Measurements from ENCODE around the gene CACTIN. TPM values are rescaled to one million over a fixed set of nuclear protein-coding genes. Genes with fewer than 3 reads are reported as not detected.

The CACTIN gene
- total RNA-seq, 3 donors from 2014 or later = 21.8 to 30.5 (median 27.5) TPM

DNA sequence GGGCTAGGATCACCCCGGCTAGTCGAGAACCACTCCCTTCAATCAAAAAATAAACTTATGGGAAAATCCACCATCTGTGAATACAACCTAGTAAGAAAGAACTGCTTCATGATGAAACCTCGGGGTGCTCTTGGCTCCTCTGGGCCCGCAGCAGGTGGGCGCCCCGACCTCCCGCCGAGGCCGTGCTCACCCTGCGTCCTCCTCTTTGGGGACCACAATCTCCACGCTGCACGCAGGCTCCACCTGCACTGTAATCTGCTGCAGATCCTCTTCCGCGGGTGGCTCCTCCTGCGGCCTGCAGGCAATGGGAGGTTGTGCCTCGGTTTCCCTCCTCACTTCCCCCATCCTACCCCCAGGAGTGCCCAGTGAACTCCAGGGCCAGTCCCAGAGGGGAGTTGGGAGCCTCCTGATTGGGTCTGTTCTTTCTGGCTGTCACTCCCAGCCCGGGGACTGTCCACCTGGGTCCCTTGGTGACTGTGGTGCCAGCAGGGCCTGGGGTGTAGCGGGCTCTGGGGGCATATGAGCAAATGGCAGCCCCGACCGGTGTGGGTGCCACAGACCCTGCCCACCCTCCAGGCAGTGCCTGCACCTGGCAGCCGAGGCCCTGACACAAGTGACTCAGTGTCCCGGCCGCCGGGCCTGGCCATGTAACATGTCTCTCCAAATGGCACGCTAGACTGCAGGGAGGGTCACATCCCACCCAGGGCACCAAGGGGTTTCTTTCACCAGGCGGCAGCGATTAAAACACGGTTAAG lies 15.1 kb upstream of the CACTIN start:
- Histone ChIP-seq H3K4me1 (no peaks in the 10 kb centered on the region), H3K36me3 (no peaks in the 10 kb centered on the region), H3K27ac (no peak overlapping the region), H3K4me3 (no peak overlapping the region), H3K27me3 (no peaks in the 10 kb centered on the region), H3K9me3 (no peaks in the 10 kb centered on the region)
- DNase-seq (ENCODE audit: low spot score in 2 of 2) = no peak
- no peak for TF ChIP-seq POLR2A (IDR thresholded peaks at IDR 0.05)
- no peak for TF ChIP-seq CTCF (IDR thresholded peaks at IDR 0.05)
- TF ChIP-seq POLR2AphosphoS5 (IDR thresholded peaks at IDR 0.05) = no peak
- intact Hi-C loops (cut with DNase I; ENCODE audit: low total_unique reads) = no loop called here

- H3K4me1 ChIP-seq = no peaks in the 10 kb centered on the region
- H3K36me3 ChIP-seq = no peaks in the 10 kb centered on the region
- no peak overlapping the region for H3K27ac ChIP-seq
- DNase-seq (ENCODE audit: low spot score in 2 of 2) = no peak
- TF ChIP-seq CTCF (IDR thresholded peaks at IDR 0.05) (no peak), POLR2AphosphoS5 (IDR thresholded peaks at IDR 0.05) (no peak), POLR2A (IDR thresholded peaks at IDR 0.05) (no peak)
- H3K4me3 ChIP-seq = no peak overlapping the region
- intact Hi-C loops (cut with DNase I; ENCODE audit: low total_unique reads) = no loop called here
- no peaks in the 10 kb centered on the region for H3K27me3 ChIP-seq
- no peaks in the 10 kb centered on the region for H3K9me3 ChIP-seq
These were observed 12.9 kb upstream of the CACTIN start for GRCh38 chr19:3639479-3639878.

GRCh38 chr19:3638208-3639193 lies 11.9 kb upstream of the CACTIN start:
- Histone ChIP-seq H3K27ac (no peak overlapping the region), H3K9me3 (no peaks in the 10 kb centered on the region), H3K36me3 (no peaks in the 10 kb centered on the region), H3K4me3 (no peak overlapping the region), H3K4me1 (no peaks in the 10 kb centered on the region), H3K27me3 (no peaks in the 10 kb centered on the region)
- no peak for TF ChIP-seq CTCF (IDR thresholded peaks at IDR 0.05)
- TF ChIP-seq POLR2AphosphoS5 (IDR thresholded peaks at IDR 0.05) = no peak
- no peak for TF ChIP-seq POLR2A (IDR thresholded peaks at IDR 0.05)
- DNase-seq (ENCODE audit: low spot score in 2 of 2) = no peak
- intact Hi-C loops (cut with DNase I; ENCODE audit: low total_unique reads) = no loop called here

GRCh38 chr19:3637621-3638020 lies 11.0 kb upstream of the CACTIN start:
- H3K36me3 ChIP-seq = no peaks in the 10 kb centered on the region
- no peak overlapping the region for H3K27ac ChIP-seq
- intact Hi-C loops (cut with DNase I; ENCODE audit: low total_unique reads) = no loop called here
- no peak for TF ChIP-seq POLR2AphosphoS5 (IDR thresholded peaks at IDR 0.05)
- TF ChIP-seq POLR2A (IDR thresholded peaks at IDR 0.05) = no peak
- no peak for TF ChIP-seq CTCF (IDR thresholded peaks at IDR 0.05)
- no peaks in the 10 kb centered on the region for H3K4me1 ChIP-seq
- H3K9me3 ChIP-seq = no peaks in the 10 kb centered on the region
- H3K4me3 ChIP-seq = no peak overlapping the region
- no peaks in the 10 kb centered on the region for H3K27me3 ChIP-seq
- DNase-seq (ENCODE audit: low spot score in 2 of 2) = no peak

DNA sequence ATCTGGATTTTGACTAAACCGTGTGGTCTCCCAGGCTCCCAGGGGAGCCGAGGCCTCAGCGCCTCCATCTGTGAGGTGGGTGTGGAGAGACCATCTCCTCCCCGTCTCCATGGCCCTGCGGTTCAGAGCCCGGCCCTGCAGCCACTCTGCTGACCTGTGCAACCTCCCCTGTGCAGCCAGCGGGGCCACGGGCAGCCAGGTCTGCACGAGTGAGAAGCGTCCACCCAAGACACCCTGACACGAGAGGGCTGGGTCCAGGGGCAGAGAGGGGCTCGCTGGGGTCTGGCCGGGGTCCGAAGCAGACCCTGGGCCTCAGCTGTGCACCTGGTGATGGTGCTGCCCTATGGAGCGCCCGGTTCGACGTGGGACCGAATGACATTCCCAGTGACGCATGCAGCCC lies 10.4 kb upstream of the CACTIN start:
- Histone ChIP-seq H3K9me3 (no peaks in the 10 kb centered on the region), H3K27me3 (no peaks in the 10 kb centered on the region), H3K4me1 (no peaks in the 10 kb centered on the region), H3K27ac (no peak overlapping the region), H3K4me3 (no peak overlapping the region), H3K36me3 (no peaks in the 10 kb centered on the region)
- TF ChIP-seq POLR2A (IDR thresholded peaks at IDR 0.05) (no peak), CTCF (IDR thresholded peaks at IDR 0.05) (no peak), POLR2AphosphoS5 (IDR thresholded peaks at IDR 0.05) (no peak)
- no peak for DNase-seq (ENCODE audit: low spot score in 2 of 2)
- intact Hi-C loops (cut with DNase I; ENCODE audit: low total_unique reads) = no loop called here
